Activated naive CD8-positive, alpha-beta T cell treated with anti-CD3 and anti-CD28 coated beads, Interleukin-2, amount 10 ng/mL, durations not matched to agents 7 days and 5 days (primary cell): ENCODE measurements around the gene ICE1. TPM values are rescaled to one million over a fixed set of nuclear protein-coding genes. Genes with fewer than 3 reads are reported as not detected.

Experiments
- ATAC-seq: fragments of 150-1000 bp; cut with Tn5 transposase; one replicate; pipeline ENCODE4 v1.10.0; 2021; ENCODE audit warnings: low read depth, moderate library complexity
- POLR2A ChIA-PET: fragments of 350-600 bp; sonication (Branson Sonifier 250); formaldehyde crosslinking; loops from one replicate; lab custom pipeline; 2021; ENCODE audit warnings: antibody characterized with exemption; lab: Charles Lee
- DNase-seq: peaks from one replicate; pipeline ENCODE4 v3.0.0; 2021
- H3K27ac Mint-ChIP-seq: one replicate; pipeline ENCODE4 v1.8.0; 2022; ENCODE audit warnings: mild to moderate bottlenecking, mixed read lengths
- H3K27me3 Mint-ChIP-seq: one replicate; pipeline ENCODE4 v1.8.0; 2022; ENCODE audit warnings: mild to moderate bottlenecking, moderate library complexity, mixed read lengths
- H3K36me3 Mint-ChIP-seq: one replicate; pipeline ENCODE4 v1.8.0; 2021; ENCODE audit warnings: mild to moderate bottlenecking, mixed read lengths
- H3K4me1 Mint-ChIP-seq: one replicate; pipeline ENCODE4 v1.8.0; 2021; ENCODE audit warnings: mixed read lengths
- H3K4me3 Mint-ChIP-seq: one replicate; pipeline ENCODE4 v1.8.0; 2022; ENCODE audit warnings: mild to moderate bottlenecking, moderate library complexity, mixed read lengths
- H3K9me3 Mint-ChIP-seq: one replicate; pipeline ENCODE4 v1.8.0; 2021; ENCODE audit warnings: mixed read lengths
- total RNA-seq, 2 experiments: library from RNA; stranded (reverse); gene quantifications; one replicate each; pipeline ENCODE4 v1.2.3, GENCODE V29; 2021

ICE1 gene
- total RNA-seq = 10 to 100 TPM; 33.0 to 34.5 TPM

- Mint-ChIP-seq H3K27ac (peak within 1 kb of the TSS; percentile 96), H3K36me3 (peaks cover 7% of the 10 kb centered on the region), H3K27me3 (no peaks in the 10 kb centered on the region), H3K4me1 (peaks cover 19% of the 10 kb centered on the region), H3K9me3 (no peaks in the 10 kb centered on the region), H3K4me3 (peak within 1 kb of the TSS; percentile 96)
- ATAC-seq = peak; percentile 93
- POLR2A ChIA-PET = interaction anchor here (0.6 to 1.8 kb wide), 10 partner anchors 9 to 1291 kb away, joined by 3 to 9 read pairs (median 4); partner anchors contain the start of genes MED10, NSUN2, SRD5A1 and TENT4A
- peak; percentile 92 for DNase-seq
Measured at GRCh38 chr5:5421961-5422818, at the start of gene ICE1. Gene ICE1 (plus strand): TSS chr5:5422677. CDS start chr5:5422916, 239 bp downstream.

DNA sequence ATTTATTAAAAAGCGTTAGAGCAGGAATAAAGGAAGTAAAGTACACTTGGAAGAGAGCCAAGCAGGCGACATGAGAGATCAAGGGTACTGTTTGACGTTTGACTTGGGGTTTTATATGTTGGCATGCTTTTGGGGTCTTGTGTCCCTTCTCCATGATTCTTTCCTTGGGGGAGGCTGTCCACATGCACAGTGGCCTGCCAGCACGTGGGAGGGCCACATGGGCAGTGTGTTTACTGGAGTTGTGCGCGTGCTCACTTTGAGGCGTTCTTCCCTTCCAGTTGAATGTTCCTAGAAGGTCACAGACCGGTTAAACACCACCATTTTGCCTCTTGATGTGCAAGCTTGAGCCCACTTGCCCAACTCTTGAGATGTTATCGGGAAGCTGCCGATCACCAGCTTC lies 49.5 kb upstream of the ICE1 start:
- Mint-ChIP-seq H3K27me3 (no peaks in the 10 kb centered on the region), H3K4me3 (no peak overlapping the region)

DNA sequence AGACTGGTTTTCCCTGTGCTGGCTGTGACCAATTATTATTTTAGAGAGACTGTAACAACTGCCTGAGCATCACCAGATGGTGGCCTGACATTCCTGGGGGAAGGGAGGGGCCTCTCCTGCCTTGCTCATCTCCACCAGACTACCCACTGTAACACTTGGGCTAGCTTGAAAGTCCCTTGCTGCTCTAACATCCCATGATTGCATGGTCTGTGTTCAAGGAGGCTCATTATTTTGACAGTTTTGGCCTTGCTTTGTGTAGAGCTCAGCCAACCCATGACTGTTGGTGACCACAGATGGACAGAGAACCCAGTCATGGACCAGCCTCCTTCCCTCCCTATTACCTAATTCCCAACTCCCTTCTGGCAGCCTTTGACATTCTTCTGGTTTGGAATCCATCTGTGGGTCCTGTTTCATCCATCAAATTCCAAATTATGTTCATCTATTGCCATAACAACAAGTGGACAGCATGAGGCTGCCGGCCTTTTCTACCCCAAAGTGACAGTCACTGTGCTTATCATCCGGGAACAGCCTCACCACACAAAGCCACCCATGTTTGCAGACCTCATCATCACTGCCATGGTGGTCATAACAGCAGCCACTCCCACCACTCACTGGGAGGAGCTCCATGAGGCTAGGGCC lies 49.0 kb upstream of the ICE1 start:
- DNase-seq (no peak), ATAC-seq (no peak)
- POLR2A ChIA-PET = no interaction called here
- Mint-ChIP-seq H3K4me3 (no peak overlapping the region), H3K4me1 (no peaks in the 10 kb centered on the region), H3K36me3 (no peaks in the 10 kb centered on the region), H3K27ac (no peak overlapping the region), H3K27me3 (no peaks in the 10 kb centered on the region), H3K9me3 (no peaks in the 10 kb centered on the region)

More for the DNA sequence above, 49.5 kb upstream of the ICE1 start:
- H3K36me3 Mint-ChIP-seq = no peaks in the 10 kb centered on the region
- DNase-seq (no peak), ATAC-seq (no peak)
- H3K4me1 Mint-ChIP-seq = no peaks in the 10 kb centered on the region
- H3K27ac Mint-ChIP-seq = no peak overlapping the region
- POLR2A ChIA-PET = no interaction called here
- H3K9me3 Mint-ChIP-seq = no peaks in the 10 kb centered on the region

DNA sequence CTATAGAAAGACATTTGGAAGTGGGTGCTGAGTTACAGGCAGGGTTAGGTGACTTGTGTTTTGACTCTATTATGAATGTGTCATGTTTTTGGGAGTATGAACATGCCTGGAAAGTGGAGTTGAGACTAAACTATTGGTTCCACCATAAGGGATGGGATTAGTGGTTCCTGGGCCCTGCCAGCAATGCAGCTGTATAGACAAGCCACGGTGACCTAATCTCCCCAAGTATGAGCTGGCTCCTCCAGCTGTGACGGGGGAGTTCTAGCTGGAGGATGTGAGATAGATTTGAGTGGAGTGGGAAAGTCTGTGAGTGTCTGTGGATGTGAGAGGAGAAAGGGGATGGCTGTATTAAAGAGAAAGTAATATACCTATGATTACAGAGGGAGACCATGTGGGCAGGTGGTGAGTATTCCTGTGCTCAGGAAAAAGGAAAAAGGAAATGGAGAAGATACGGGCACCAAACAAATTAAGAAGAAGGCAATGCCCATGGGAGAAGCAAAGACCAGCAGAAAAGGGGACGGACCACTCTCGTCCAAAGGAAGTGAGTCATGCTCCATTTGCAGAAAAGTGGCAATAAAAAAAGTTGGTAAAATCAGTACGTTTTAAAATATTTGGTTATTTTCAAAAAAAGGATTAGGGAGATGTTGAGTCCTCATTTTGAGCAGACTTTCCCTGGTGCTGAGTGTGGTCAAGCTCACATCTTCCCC lies 48.3 kb upstream of the ICE1 start:
- Mint-ChIP-seq H3K4me1 (no peaks in the 10 kb centered on the region), H3K27ac (no peak overlapping the region), H3K9me3 (no peaks in the 10 kb centered on the region), H3K36me3 (no peaks in the 10 kb centered on the region), H3K27me3 (no peaks in the 10 kb centered on the region), H3K4me3 (no peak overlapping the region)
- ATAC-seq (no peak), DNase-seq (no peak)
- POLR2A ChIA-PET = no interaction called here

- Mint-ChIP-seq H3K36me3 (no peaks in the 10 kb centered on the region), H3K4me1 (no peaks in the 10 kb centered on the region), H3K4me3 (no peak overlapping the region), H3K27ac (no peak overlapping the region), H3K27me3 (no peaks in the 10 kb centered on the region), H3K9me3 (no peaks in the 10 kb centered on the region)
- DNase-seq = no peak
- POLR2A ChIA-PET = no interaction called here
- no peak for ATAC-seq
Measured at GRCh38 chr5:5377780-5378179, 44.7 kb upstream of the ICE1 start.

DNA sequence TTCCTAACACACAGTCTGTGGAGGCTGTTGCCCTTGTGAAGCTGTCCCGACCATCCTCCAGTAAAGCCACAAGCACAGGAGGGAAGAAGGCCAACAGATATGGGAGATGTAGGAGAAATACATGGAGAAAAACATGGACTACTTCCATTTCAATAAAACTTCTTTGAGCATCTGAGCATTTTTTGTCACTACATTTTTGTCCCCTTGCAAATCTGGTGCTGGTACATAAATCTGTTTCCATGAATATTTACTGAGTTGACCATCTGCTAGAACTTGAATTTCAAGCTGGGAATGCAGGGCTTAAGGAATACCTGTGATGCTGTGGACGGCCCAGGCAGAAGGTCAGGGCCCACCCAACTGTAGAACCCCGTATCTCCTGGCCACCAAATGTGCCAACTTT lies 43.9 kb upstream of the ICE1 start:
- Mint-ChIP-seq H3K27me3 (no peaks in the 10 kb centered on the region), H3K4me3 (no peak overlapping the region), H3K36me3 (no peaks in the 10 kb centered on the region), H3K4me1 (no peaks in the 10 kb centered on the region), H3K27ac (no peak overlapping the region), H3K9me3 (no peaks in the 10 kb centered on the region)
- POLR2A ChIA-PET = no interaction called here
- ATAC-seq (no peak), DNase-seq (no peak)

DNA sequence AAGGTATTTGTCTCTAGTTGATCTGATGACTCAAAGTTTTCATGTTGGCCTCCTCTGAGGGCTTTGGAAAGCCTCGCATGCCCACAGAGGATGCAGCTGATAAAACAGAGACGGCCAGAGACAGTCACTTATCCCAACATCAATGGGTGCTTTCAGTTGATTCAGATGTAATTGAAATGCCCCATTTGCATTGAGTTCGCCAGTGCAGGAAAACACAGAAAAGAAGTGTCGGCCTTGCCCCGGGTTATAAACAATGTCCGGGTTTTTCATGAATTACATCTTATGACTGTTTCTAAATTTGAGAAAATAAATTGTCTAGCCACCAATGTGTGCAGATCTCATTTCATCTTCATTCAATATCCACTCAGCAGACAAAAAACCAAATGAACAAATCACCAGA lies 42.2 kb upstream of the ICE1 start:
- no peaks in the 10 kb centered on the region for H3K36me3 Mint-ChIP-seq
- no peak overlapping the region for H3K4me3 Mint-ChIP-seq
- no peak for DNase-seq
- no peak for ATAC-seq
- no peaks in the 10 kb centered on the region for H3K9me3 Mint-ChIP-seq
- no peak overlapping the region for H3K27ac Mint-ChIP-seq
- no peaks in the 10 kb centered on the region for H3K4me1 Mint-ChIP-seq
- POLR2A ChIA-PET = no interaction called here
- H3K27me3 Mint-ChIP-seq = no peaks in the 10 kb centered on the region

DNA sequence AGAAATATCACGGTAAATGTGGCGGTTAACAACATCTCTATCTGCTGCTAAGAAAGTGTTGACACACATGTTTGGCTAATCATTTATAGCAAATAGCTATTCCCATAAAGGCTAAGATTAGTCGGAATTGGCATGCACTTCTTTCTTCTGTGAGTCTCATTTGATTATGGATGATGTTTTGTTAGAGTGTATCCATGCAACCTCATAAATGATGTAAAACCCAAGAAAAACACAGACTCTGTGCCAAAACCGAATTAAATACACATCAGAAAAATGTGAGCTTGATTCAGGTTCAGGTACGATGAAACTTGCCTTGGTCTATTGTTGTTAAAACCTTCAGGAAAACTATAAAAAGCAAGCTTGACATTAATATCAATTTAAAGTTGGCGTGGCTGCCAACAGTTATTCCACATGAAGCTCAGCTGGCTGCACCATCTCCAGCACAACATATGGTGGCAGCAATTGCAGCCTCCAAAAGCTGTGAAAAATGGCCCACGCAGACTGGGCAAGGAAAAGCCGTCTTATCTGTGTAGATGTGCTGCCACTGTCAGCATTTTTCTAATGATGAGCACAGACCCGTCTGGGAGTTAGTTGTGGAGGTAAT lies 41.1 kb upstream of the ICE1 start:
- Mint-ChIP-seq H3K4me3 (no peak overlapping the region), H3K27ac (no peak overlapping the region), H3K4me1 (no peaks in the 10 kb centered on the region), H3K27me3 (no peaks in the 10 kb centered on the region), H3K9me3 (no peaks in the 10 kb centered on the region), H3K36me3 (no peaks in the 10 kb centered on the region)
- ATAC-seq (no peak), DNase-seq (no peak)
- POLR2A ChIA-PET = no interaction called here

DNA sequence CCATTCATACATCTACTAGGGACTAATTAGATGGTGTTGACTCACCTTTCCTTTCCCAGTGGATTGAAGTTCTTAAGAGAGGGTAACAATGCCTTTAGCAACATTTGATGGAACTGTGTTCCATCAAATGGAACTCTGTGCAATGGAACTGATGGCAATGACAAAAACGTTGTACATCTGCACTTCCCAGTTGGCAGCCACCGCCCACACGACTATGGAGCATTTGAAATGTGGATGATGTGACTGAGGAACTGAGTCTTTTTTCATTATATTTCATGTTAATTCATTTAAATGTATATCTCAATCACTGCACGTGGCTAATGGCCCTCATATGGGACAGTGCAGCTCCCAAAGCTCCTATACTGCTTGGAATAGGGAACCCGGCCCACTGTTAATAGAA lies 39.0 kb upstream of the ICE1 start:
- Mint-ChIP-seq H3K36me3 (no peaks in the 10 kb centered on the region), H3K27me3 (no peaks in the 10 kb centered on the region), H3K27ac (no peak overlapping the region), H3K9me3 (no peaks in the 10 kb centered on the region), H3K4me1 (no peaks in the 10 kb centered on the region), H3K4me3 (no peak overlapping the region)
- no peak for ATAC-seq
- no peak for DNase-seq
- POLR2A ChIA-PET = no interaction called here

DNA sequence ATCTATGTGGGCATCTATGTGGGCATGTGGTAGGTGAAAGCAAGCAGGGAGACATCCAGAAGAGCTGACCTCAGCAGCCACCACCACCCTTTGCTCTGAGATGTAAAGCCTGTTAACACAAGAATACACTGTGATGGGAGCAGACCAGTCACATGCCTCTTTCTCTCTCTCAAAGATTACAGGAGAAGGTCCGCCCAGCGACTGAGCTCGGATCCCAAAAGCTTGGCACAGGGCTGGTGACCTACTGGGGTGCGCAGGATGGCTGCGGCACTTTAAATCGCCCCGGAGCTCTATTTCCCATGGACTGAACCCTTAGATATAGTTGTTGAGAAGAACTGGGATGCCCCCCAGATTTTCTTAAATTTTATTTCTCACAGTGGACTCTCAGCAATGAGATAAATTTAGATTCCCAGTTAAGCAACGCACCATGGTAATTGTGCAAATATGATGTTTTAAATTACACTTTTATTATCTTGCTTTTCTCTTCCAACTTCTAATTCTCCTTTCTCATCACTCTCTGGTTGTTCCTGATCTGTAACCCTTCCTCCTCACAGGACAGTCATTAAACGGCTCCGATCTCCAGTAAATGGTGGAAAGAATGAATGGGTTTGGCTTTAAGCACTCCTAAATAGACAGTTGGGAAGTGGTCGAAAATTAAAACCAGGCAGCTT lies 37.7 kb upstream of the ICE1 start:
- H3K27ac Mint-ChIP-seq = no peak overlapping the region
- DNase-seq = no peak
- H3K9me3 Mint-ChIP-seq = no peaks in the 10 kb centered on the region
- POLR2A ChIA-PET = no interaction called here
- no peaks in the 10 kb centered on the region for H3K4me1 Mint-ChIP-seq
- no peak for ATAC-seq
- H3K36me3 Mint-ChIP-seq = no peaks in the 10 kb centered on the region
- no peak overlapping the region for H3K4me3 Mint-ChIP-seq
- H3K27me3 Mint-ChIP-seq = no peaks in the 10 kb centered on the region

GRCh38 chr5:5385331-5385662 lies 37.2 kb upstream of the ICE1 start:
- ATAC-seq = no peak
- Mint-ChIP-seq H3K9me3 (no peaks in the 10 kb centered on the region), H3K27ac (no peak overlapping the region), H3K36me3 (no peaks in the 10 kb centered on the region), H3K27me3 (no peaks in the 10 kb centered on the region), H3K4me3 (no peak overlapping the region), H3K4me1 (no peaks in the 10 kb centered on the region)
- DNase-seq = no peak
- POLR2A ChIA-PET = no interaction called here

GRCh38 chr5:5386329-5386728 lies 36.1 kb upstream of the ICE1 start:
- ATAC-seq (no peak), DNase-seq (no peak)
- no peak overlapping the region for H3K4me3 Mint-ChIP-seq
- POLR2A ChIA-PET = no interaction called here
- no peaks in the 10 kb centered on the region for H3K27me3 Mint-ChIP-seq
- H3K36me3 Mint-ChIP-seq = no peaks in the 10 kb centered on the region
- no peaks in the 10 kb centered on the region for H3K9me3 Mint-ChIP-seq
- no peaks in the 10 kb centered on the region for H3K4me1 Mint-ChIP-seq
- no peak overlapping the region for H3K27ac Mint-ChIP-seq

- Mint-ChIP-seq H3K4me3 (no peak overlapping the region), H3K9me3 (no peaks in the 10 kb centered on the region), H3K36me3 (no peaks in the 10 kb centered on the region), H3K27me3 (no peaks in the 10 kb centered on the region), H3K27ac (no peak overlapping the region), H3K4me1 (no peaks in the 10 kb centered on the region)
- POLR2A ChIA-PET = no interaction called here
- no peak for DNase-seq
- no peak for ATAC-seq
Measured at GRCh38 chr5:5387192-5387591, 35.3 kb upstream of the ICE1 start.
